ENCODE measurements around the gene GALT.
A peak's percentile ranks its signal among the peaks of the same experiment; 100 is the strongest.

- TF ChIP-seq, protein P1, sequence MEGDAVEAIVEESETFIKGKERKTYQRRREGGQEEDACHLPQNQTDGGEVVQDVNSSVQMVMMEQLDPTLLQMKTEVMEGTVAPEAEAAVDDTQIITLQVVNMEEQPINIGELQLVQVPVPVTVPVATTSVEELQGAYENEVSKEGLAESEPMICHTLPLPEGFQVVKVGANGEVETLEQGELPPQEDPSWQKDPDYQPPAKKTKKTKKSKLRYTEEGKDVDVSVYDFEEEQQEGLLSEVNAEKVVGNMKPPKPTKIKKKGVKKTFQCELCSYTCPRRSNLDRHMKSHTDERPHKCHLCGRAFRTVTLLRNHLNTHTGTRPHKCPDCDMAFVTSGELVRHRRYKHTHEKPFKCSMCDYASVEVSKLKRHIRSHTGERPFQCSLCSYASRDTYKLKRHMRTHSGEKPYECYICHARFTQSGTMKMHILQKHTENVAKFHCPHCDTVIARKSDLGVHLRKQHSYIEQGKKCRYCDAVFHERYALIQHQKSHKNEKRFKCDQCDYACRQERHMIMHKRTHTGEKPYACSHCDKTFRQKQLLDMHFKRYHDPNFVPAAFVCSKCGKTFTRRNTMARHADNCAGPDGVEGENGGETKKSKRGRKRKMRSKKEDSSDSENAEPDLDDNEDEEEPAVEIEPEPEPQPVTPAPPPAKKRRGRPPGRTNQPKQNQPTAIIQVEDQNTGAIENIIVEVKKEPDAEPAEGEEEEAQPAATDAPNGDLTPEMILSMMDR (IDR thresholded peaks at IDR 0.05), result no peak
- TF ChIP-seq POLR2A (IDR thresholded peaks at IDR 0.05) (peak; percentile 21), EP300 (IDR thresholded peaks at IDR 0.05) (no peak)
Observed at GRCh38 chr9:34620061-34620994, 26.1 kb upstream of the GALT start, which contains the start of gene DCTN3.
